ENCODE results near the gene BSPH1.
"Not testable (repeated sequence)": the region's sequence is repeated elsewhere in the genome, so short reads cannot be mapped to it uniquely, and the experiment has no call there.

Gene BSPH1

GRCh38 chr19:47920107-47920506 is 71.9 kb downstream of the BSPH1 start:
- not testable (repeated sequence) for ATAC-seq, DNase-seq

Measured in stimulated activated naive CD8-positive, alpha-beta T cell treated with anti-CD3 and anti-CD28 coated beads, Interleukin-15, Interleukin-2, amounts not matched to agents 100 U/mL and 50 U/mL, for 24 hours (primary cell).